Astrocyte of the cerebellum (primary cell): ENCODE measurements around the gene MGAT5B.

Experiments used
- DNase-seq: peaks from one replicate; pipeline ENCODE4 v3.0.0-alpha.2; 2011; ENCODE audit warnings: low read depth
- H3K4me3 ChIP-seq: 2 replicates; pipeline ENCODE4 v1.5.1; 2011; ENCODE audit warnings: mild to moderate bottlenecking, low read depth, low read length, moderate library complexity
- CTCF ChIP-seq: IDR thresholded peaks from 2 replicates; pipeline ENCODE4 v1.5.1; 2012; ENCODE audit warnings: low read length, low read depth, moderate library complexity, mild to moderate bottlenecking; ENCODE audit errors: missing control alignments
- in situ Hi-C: cut with HindIII; loops from 2 replicates; pipeline ENCODE4 v1.10.0; 2017; ENCODE audit warnings: low sequenced_read_pairs

MGAT5B gene

GRCh38 chr17:76897023-76897422 lies 28.8 kb downstream of the MGAT5B start:
- TF ChIP-seq CTCF: no peak
- DNase-seq: no peak
- no peak overlapping the region for H3K4me3 ChIP-seq
- in situ Hi-C loops: no loop called here

GRCh38 chr17:76899414-76899813 lies 31.2 kb downstream of the MGAT5B start:
- in situ Hi-C loops: no loop called here
- no peak overlapping the region for H3K4me3 ChIP-seq
- TF ChIP-seq CTCF: no peak
- DNase-seq: no peak

GRCh38 chr17:76900723-76901122 lies 32.5 kb downstream of the MGAT5B start:
- in situ Hi-C loops: no loop called here
- no peak for DNase-seq
- no peak overlapping the region for H3K4me3 ChIP-seq
- TF ChIP-seq CTCF: no peak

- in situ Hi-C loops: no loop called here
- no peak overlapping the region for H3K4me3 ChIP-seq
- TF ChIP-seq CTCF: no peak
- no peak for DNase-seq
These were observed 33.5 kb downstream of the MGAT5B start for GRCh38 chr17:76901542-76902197.

- TF ChIP-seq CTCF: no peak
- no peak for DNase-seq
- no peak overlapping the region for H3K4me3 ChIP-seq
- in situ Hi-C loops: no loop called here
These were observed 34.3 kb downstream of the MGAT5B start for GRCh38 chr17:76902476-76902875.

- no peak for DNase-seq
- no peak overlapping the region for H3K4me3 ChIP-seq
- TF ChIP-seq CTCF: no peak
- in situ Hi-C loops: no loop called here
These were observed 35.4 kb downstream of the MGAT5B start for GRCh38 chr17:76903631-76904030.
